GM23338 (cell line): ENCODE results near the gene OR2T11. TPM values are rescaled to one million over a fixed set of nuclear protein-coding genes. Genes with fewer than 3 reads are reported as not detected.

Source experiments
- ATAC-seq: fragments of 200-7000 bp; cut with Tn5 transposase; 3 replicates; pipeline ENCODE4 v1.9.1; 2020
- DNase-seq: peaks from one replicate; pipeline ENCODE4 v3.0.0-alpha.2; 2015; ENCODE audit warnings: low spot score
- H2AFZ ChIP-seq: fragments of 200-600 bp; sonication (generic); 2 replicates; pipeline ENCODE4 v1.8.0; 2016; ENCODE audit warnings: antibody characterized with exemption, mild to moderate bottlenecking, moderate library complexity
- H3F3A ChIP-seq: fragments of 200-600 bp; sonication (generic); replicated peaks from 2 replicates; pipeline ENCODE4 v1.8.0; 2017; ENCODE audit warnings: antibody characterized with exemption, mixed run types, low read depth
- H3K27ac ChIP-seq: fragments of 200-600 bp; sonication (generic); 2 replicates; pipeline ENCODE4 v1.6.1; 2016; ENCODE audit warnings: low read depth
- H3K27me3 ChIP-seq: fragments of 200-600 bp; sonication (generic); 2 replicates; pipeline ENCODE4 v1.8.0; 2016; ENCODE audit warnings: mild to moderate bottlenecking, mixed run types, moderate library complexity; ENCODE audit not compliant: insufficient read depth
- H3K36me3 ChIP-seq: fragments of 200-600 bp; sonication (generic); 2 replicates; pipeline ENCODE4 v1.8.0; 2016; ENCODE audit warnings: mild to moderate bottlenecking; ENCODE audit not compliant: insufficient read depth
- H3K4me1 ChIP-seq: fragments of 200-600 bp; sonication (generic); 2 replicates; pipeline ENCODE4 v1.8.0; 2016; ENCODE audit warnings: mild to moderate bottlenecking, moderate library complexity; ENCODE audit not compliant: insufficient read depth
- H3K4me2 ChIP-seq: fragments of 200-600 bp; sonication (generic); 2 replicates; pipeline ENCODE4 v1.7.1; 2017; ENCODE audit warnings: mixed run types
- H3K4me3 ChIP-seq: fragments of 200-600 bp; sonication (generic); 2 replicates; pipeline ENCODE4 v1.6.1; 2016; ENCODE audit warnings: mixed run types
- H3K79me2 ChIP-seq: fragments of 200-600 bp; sonication (generic); replicated peaks from 2 replicates; pipeline ENCODE4 v1.8.0; 2017; ENCODE audit warnings: mild to moderate bottlenecking; ENCODE audit not compliant: insufficient read depth
- H3K9me2 ChIP-seq: fragments of 200-600 bp; sonication (generic); 2 replicates; pipeline ENCODE4 v1.8.0; 2017; ENCODE audit not compliant: insufficient read depth
- H4K20me1 ChIP-seq: fragments of 200-600 bp; sonication (generic); replicated peaks from 2 replicates; pipeline ENCODE4 v1.8.0; 2017; ENCODE audit warnings: mild to moderate bottlenecking; ENCODE audit not compliant: insufficient read depth
- H3K27ac Mint-ChIP-seq: 2 replicates; pipeline ENCODE4 v1.8.0; 2020; ENCODE audit warnings: inconsistent platforms, mild to moderate bottlenecking, moderate library complexity, mixed read lengths
- H3K27me3 Mint-ChIP-seq: 3 replicates; pipeline ENCODE4 v1.8.0; 2022; ENCODE audit warnings: low read depth, mild to moderate bottlenecking, moderate library complexity, mixed read lengths, inconsistent platforms; ENCODE audit not compliant: insufficient read depth, poor library complexity
- H3K36me3 Mint-ChIP-seq: 3 replicates; pipeline ENCODE4 v1.8.0; 2021; ENCODE audit warnings: low read depth, mild to moderate bottlenecking, inconsistent platforms, moderate library complexity, mixed read lengths
- H3K4me1 Mint-ChIP-seq: 3 replicates; pipeline ENCODE4 v1.8.0; 2020; ENCODE audit warnings: mild to moderate bottlenecking, inconsistent platforms, mixed read lengths
- H3K4me3 Mint-ChIP-seq: 3 replicates; pipeline ENCODE4 v1.8.0; 2021; ENCODE audit warnings: moderate library complexity, mild to moderate bottlenecking, inconsistent platforms, mixed read lengths
- H3K9me3 Mint-ChIP-seq: 3 replicates; pipeline ENCODE4 v1.8.0; 2020; ENCODE audit warnings: moderate library complexity, mild to moderate bottlenecking, inconsistent platforms, mixed read lengths
- CREB1 ChIP-seq: fragments of 250-450 bp; sonication (Bioruptor Pico); IDR thresholded peaks from 2 replicates; pipeline ENCODE4 v1.5.0; 2020; ENCODE audit warnings: low read depth, mild to moderate bottlenecking, moderate library complexity
- EZH2 ChIP-seq: fragments of 200-600 bp; sonication (generic); IDR thresholded peaks from one replicate; pipeline ENCODE4 v1.8.0; 2017; ENCODE audit warnings: antibody characterized with exemption, mild to moderate bottlenecking, low read depth; ENCODE audit not compliant: unreplicated experiment
- EZH2phosphoT487 ChIP-seq: fragments of 200-600 bp; sonication (generic); IDR thresholded peaks from one replicate; pipeline ENCODE4 v1.8.1; 2018; ENCODE audit warnings: antibody characterized with exemption; ENCODE audit not compliant: unreplicated experiment
- JUNB ChIP-seq: IDR thresholded peaks from one replicate; pipeline ENCODE4 v1.6.1; 2016; ENCODE audit warnings: antibody characterized with exemption; ENCODE audit not compliant: unreplicated experiment
- NANOG ChIP-seq: IDR thresholded peaks from 2 replicates; pipeline ENCODE4 v1.6.1; 2016; ENCODE audit warnings: antibody characterized with exemption, borderline replicate concordance
- POLR2AphosphoS5 ChIP-seq: IDR thresholded peaks from 2 replicates; pipeline ENCODE4 v1.6.1; 2016; ENCODE audit warnings: antibody characterized with exemption, low read depth
- REST ChIP-seq: IDR thresholded peaks from one replicate; pipeline ENCODE4 v1.6.1; 2018; ENCODE audit warnings: antibody characterized with exemption; ENCODE audit not compliant: unreplicated experiment
- STAT1 ChIP-seq: IDR thresholded peaks from one replicate; pipeline ENCODE4 v1.6.1; 2016; ENCODE audit warnings: antibody characterized with exemption; ENCODE audit not compliant: unreplicated experiment
- ZNF114 ChIP-seq: fragments of 250-450 bp; sonication (Bioruptor Pico); IDR thresholded peaks from 2 replicates; pipeline ENCODE4 v1.5.0; 2020; ENCODE audit warnings: mild to moderate bottlenecking, moderate library complexity
- ZNF331 ChIP-seq: fragments of 250-450 bp; sonication (Bioruptor Pico); IDR thresholded peaks from 2 replicates; pipeline ENCODE4 v1.5.0; 2020; ENCODE audit warnings: low read depth, mild to moderate bottlenecking, moderate library complexity
- ZNF462 ChIP-seq: fragments of 250-450 bp; sonication (Bioruptor Pico); IDR thresholded peaks from 2 replicates; pipeline ENCODE4 v1.5.0; 2020; ENCODE audit warnings: mild to moderate bottlenecking, moderate library complexity
- polyA plus RNA-seq: library from polyadenylated mRNA; unstranded; fragments of >200 nt; fragmentation: Nextera tagmentation; extraction: Ambion mirVana; gene quantifications from 2 replicates; pipeline ENCODE4 v1.2.1, GENCODE V29; 2016
- total RNA-seq: library from RNA; depleted of rRNA; stranded (reverse); fragments of >200 nt; shearing (Covaris generic); gene quantifications from 2 replicates; pipeline ENCODE4 v1.2.3, GENCODE V29; 2014
- TF ChIP-seq, protein P1 (sequence below): IDR thresholded peaks from 2 replicates; pipeline ENCODE4 v1.6.1; 2016; ENCODE audit warnings: antibody characterized with exemption
- TF ChIP-seq, protein P2 (sequence below), 2 experiments: fragments of 200-600 bp in 1 of 2; sonication (generic) in 1 of 2; conservative IDR thresholded peaks; 2 replicates each; pipeline versions ENCODE4 v1.5.1 to v1.6.1; 2016 to 2017; ENCODE audit warnings: antibody characterized with exemption in 2 of 2, low read depth in 2 of 2, mild to moderate bottlenecking in 2 of 2, moderate library complexity in 1 of 2

The OR2T11 gene
- total and polyA plus RNA-seq, 2 experiments from 2014 or later: not detected

- ATAC-seq: no peak
- no peaks in the 10 kb centered on the region for H3K9me2 ChIP-seq
- no peaks in the 10 kb centered on the region for H3K4me1 Mint-ChIP-seq
- no peak overlapping the region for H3K4me3 ChIP-seq
- DNase-seq: no peak
- H3K27me3 Mint-ChIP-seq: no peaks in the 10 kb centered on the region
- H3K27ac Mint-ChIP-seq: no peak overlapping the region
- H3K27me3 ChIP-seq: no peaks in the 10 kb centered on the region
- H3K36me3 Mint-ChIP-seq: peaks cover 23% of the 10 kb centered on the region
- H3K27ac ChIP-seq: no peak overlapping the region
- no peaks in the 10 kb centered on the region for H3K4me1 ChIP-seq
- H3K4me3 Mint-ChIP-seq: no peak overlapping the region
- H2AFZ ChIP-seq: no peak overlapping the region
- no peaks in the 10 kb centered on the region for H3K79me2 ChIP-seq
- no peak overlapping the region for H3K4me2 ChIP-seq
- peaks cover 17% of the 10 kb centered on the region for H3K9me3 Mint-ChIP-seq
- H4K20me1 ChIP-seq: no peaks in the 10 kb centered on the region
- no peaks in the 10 kb centered on the region for H3F3A ChIP-seq
- no peaks in the 10 kb centered on the region for H3K36me3 ChIP-seq
- TF ChIP-seq POLR2AphosphoS5 (no peak), NANOG (no peak), EZH2 (no peak), STAT1 (no peak), REST (no peak), ZNF331 (CRISPR knock-in tag) (no peak), JUNB (no peak), CREB1 (CRISPR knock-in tag) (no peak), EZH2phosphoT487 (no peak), ZNF114 (CRISPR knock-in tag) (no peak), ZNF462 (no peak)
- TF ChIP-seq, protein P1, sequence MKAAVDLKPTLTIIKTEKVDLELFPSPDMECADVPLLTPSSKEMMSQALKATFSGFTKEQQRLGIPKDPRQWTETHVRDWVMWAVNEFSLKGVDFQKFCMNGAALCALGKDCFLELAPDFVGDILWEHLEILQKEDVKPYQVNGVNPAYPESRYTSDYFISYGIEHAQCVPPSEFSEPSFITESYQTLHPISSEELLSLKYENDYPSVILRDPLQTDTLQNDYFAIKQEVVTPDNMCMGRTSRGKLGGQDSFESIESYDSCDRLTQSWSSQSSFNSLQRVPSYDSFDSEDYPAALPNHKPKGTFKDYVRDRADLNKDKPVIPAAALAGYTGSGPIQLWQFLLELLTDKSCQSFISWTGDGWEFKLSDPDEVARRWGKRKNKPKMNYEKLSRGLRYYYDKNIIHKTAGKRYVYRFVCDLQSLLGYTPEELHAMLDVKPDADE: no peak
- TF ChIP-seq, protein P2, sequence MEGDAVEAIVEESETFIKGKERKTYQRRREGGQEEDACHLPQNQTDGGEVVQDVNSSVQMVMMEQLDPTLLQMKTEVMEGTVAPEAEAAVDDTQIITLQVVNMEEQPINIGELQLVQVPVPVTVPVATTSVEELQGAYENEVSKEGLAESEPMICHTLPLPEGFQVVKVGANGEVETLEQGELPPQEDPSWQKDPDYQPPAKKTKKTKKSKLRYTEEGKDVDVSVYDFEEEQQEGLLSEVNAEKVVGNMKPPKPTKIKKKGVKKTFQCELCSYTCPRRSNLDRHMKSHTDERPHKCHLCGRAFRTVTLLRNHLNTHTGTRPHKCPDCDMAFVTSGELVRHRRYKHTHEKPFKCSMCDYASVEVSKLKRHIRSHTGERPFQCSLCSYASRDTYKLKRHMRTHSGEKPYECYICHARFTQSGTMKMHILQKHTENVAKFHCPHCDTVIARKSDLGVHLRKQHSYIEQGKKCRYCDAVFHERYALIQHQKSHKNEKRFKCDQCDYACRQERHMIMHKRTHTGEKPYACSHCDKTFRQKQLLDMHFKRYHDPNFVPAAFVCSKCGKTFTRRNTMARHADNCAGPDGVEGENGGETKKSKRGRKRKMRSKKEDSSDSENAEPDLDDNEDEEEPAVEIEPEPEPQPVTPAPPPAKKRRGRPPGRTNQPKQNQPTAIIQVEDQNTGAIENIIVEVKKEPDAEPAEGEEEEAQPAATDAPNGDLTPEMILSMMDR (conservative IDR thresholded peaks at IDR 0.05; ENCODE audit: low read depth in 2 of 2): no peak
These were observed 8.9 kb downstream of the OR2T11 start for GRCh38 chr1:248625971-248626370.
